Activated B cell treated with CpG ODN at 0.5 μM for 24 hours (primary cell): ENCODE data around the gene ATG14. TPM values are rescaled to one million over a fixed set of nuclear protein-coding genes. Genes with fewer than 3 reads are reported as not detected.
A peak's percentile ranks its signal among the peaks of the same experiment; 100 is the strongest.

Source experiments
- ATAC-seq: fragments of 200-7000 bp; cut with Tn5 transposase; one replicate; pipeline ENCODE4 v1.10.0; 2021; ENCODE audit warnings: low read depth, mild to moderate bottlenecking, moderate library complexity
- CTCF ChIA-PET: fragments of 350-600 bp; sonication (Branson Sonifier 250); formaldehyde crosslinking; loops from one replicate; lab custom pipeline; 2021; ENCODE audit warnings: antibody characterized with exemption; lab: Charles Lee
- POLR2A ChIA-PET: fragments of 350-600 bp; sonication (Branson Sonifier 250); formaldehyde crosslinking; loops from one replicate; lab custom pipeline; 2021; ENCODE audit warnings: antibody characterized with exemption; lab: Charles Lee
- DNase-seq: peaks from one replicate; pipeline ENCODE4 v3.0.0; 2022
- H3K27ac Mint-ChIP-seq: one replicate; pipeline ENCODE4 v1.8.0; 2020; ENCODE audit warnings: mixed read lengths
- H3K27me3 Mint-ChIP-seq: one replicate; pipeline ENCODE4 v1.8.0; 2021; ENCODE audit warnings: mixed read lengths
- H3K36me3 Mint-ChIP-seq: one replicate; pipeline ENCODE4 v1.8.0; 2021; ENCODE audit warnings: low read depth, mixed read lengths
- H3K4me1 Mint-ChIP-seq: one replicate; pipeline ENCODE4 v1.8.0; 2021; ENCODE audit warnings: mixed read lengths
- H3K4me3 Mint-ChIP-seq: one replicate; pipeline ENCODE4 v1.8.0; 2020; ENCODE audit warnings: mild to moderate bottlenecking, mixed read lengths
- H3K9me3 Mint-ChIP-seq: one replicate; pipeline ENCODE4 v1.8.0; 2020; ENCODE audit warnings: mixed read lengths
- intact Hi-C: fragments of 100-400 bp; cut with micrococcal nuclease; formaldehyde crosslinking; loops from one replicate; pipeline ENCODE4 v1.15.1; 2024
- total RNA-seq: library from RNA; stranded (reverse); gene quantifications from 2 replicates; pipeline ENCODE4 v1.2.3, GENCODE V29; 2022
- TF ChIP-seq, protein P1 (sequence below): fragments of 200-600 bp; IDR thresholded peaks from one replicate; pipeline ENCODE4 v1.8.0; 2022; ENCODE audit warnings: antibody characterized with exemption, mild to moderate bottlenecking

Gene ATG14
- total RNA-seq, 1 donor from 2014 or later, result 12.1 TPM

DNA sequence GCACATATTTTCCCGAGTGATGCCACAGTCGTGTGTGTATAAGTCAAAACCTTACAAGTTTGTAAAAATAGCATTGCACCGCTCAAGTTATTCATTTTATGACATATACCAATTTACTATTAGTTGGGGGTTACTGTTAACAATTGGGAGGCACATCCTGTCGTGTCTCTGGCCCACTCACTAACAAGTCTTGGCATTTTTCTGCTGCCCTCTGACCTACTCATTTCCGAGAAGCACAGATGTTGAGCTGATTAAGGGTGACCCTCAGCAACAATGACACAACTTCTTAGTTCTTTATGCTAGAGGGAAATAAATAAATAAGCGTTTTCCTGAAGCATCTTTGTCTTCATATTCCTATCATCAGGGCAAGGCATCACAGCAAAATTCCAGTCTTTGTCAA lies 6.8 kb upstream of the ATG14 start:
- CTCF ChIA-PET, result interaction anchor here (1.4 kb wide), 1 partner anchor 172 kb away, joined by 3 read pairs; no protein-coding TSS in a partner anchor
- Mint-ChIP-seq H3K27me3 (peaks cover 19% of the 10 kb centered on the region), H3K9me3 (no peaks in the 10 kb centered on the region), H3K4me3 (no peak overlapping the region), H3K4me1 (no peaks in the 10 kb centered on the region), H3K27ac (no peak overlapping the region), H3K36me3 (no peaks in the 10 kb centered on the region)
- TF ChIP-seq, protein P1, sequence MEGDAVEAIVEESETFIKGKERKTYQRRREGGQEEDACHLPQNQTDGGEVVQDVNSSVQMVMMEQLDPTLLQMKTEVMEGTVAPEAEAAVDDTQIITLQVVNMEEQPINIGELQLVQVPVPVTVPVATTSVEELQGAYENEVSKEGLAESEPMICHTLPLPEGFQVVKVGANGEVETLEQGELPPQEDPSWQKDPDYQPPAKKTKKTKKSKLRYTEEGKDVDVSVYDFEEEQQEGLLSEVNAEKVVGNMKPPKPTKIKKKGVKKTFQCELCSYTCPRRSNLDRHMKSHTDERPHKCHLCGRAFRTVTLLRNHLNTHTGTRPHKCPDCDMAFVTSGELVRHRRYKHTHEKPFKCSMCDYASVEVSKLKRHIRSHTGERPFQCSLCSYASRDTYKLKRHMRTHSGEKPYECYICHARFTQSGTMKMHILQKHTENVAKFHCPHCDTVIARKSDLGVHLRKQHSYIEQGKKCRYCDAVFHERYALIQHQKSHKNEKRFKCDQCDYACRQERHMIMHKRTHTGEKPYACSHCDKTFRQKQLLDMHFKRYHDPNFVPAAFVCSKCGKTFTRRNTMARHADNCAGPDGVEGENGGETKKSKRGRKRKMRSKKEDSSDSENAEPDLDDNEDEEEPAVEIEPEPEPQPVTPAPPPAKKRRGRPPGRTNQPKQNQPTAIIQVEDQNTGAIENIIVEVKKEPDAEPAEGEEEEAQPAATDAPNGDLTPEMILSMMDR, result no peak
- DNase-seq (no peak), ATAC-seq (no peak)
- intact Hi-C loops, result no loop called here
- POLR2A ChIA-PET, result no interaction called here

DNA sequence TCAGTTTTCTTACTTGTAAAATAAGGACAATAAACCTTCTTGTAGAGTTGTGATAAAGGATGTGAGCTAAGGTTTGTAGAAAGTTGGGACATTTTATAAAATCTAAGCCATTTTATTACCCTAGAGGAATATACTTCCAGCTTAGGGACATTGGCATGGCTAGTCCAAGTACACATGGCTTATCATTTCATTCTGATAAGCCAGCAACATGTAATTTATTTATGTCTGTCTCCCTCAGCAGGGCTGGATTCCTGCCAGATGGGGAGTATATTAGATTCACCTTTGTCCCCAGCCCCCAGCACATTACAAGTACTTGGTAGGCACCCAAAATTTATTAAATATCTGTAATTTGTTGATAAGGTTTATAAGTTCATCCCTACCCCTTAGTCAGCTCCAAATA lies 6.3 kb upstream of the ATG14 start:
- Mint-ChIP-seq H3K27me3 (peaks cover 19% of the 10 kb centered on the region), H3K4me1 (no peaks in the 10 kb centered on the region), H3K4me3 (no peak overlapping the region), H3K36me3 (no peaks in the 10 kb centered on the region), H3K9me3 (no peaks in the 10 kb centered on the region), H3K27ac (no peak overlapping the region)
- ChIA-PET CTCF (no interaction called here), POLR2A (no interaction called here)
- DNase-seq (no peak), ATAC-seq (no peak)
- intact Hi-C loops, result no loop called here
- TF ChIP-seq, protein P1, result no peak

DNA sequence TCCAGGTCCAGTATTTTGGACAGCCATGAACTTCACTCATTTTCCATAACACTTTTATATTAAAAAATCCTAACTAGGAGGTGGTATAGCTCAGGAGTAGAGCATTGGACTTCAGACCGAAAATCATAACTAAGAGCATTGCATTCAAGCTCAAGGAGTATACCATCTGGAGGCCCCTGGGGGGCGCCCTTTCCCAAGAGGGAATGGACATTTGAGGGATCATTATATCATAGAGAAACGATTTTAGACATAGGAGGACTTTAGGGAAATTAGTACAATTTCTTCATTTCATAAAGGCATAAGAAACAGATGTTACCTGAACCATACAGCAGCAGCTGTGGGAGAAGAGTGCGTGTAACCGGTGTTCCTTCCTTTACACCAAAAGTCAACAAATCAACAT lies 5.2 kb upstream of the ATG14 start:
- ATAC-seq (no peak), DNase-seq (no peak)
- intact Hi-C loops, result no loop called here
- no peaks in the 10 kb centered on the region for H3K36me3 Mint-ChIP-seq
- CTCF ChIA-PET, result no interaction called here
- no peaks in the 10 kb centered on the region for H3K9me3 Mint-ChIP-seq
- TF ChIP-seq, protein P1, result no peak
- peaks cover 7% of the 10 kb centered on the region for H3K4me1 Mint-ChIP-seq
- POLR2A ChIA-PET, result no interaction called here
- H3K4me3 Mint-ChIP-seq, result no peak overlapping the region
- H3K27me3 Mint-ChIP-seq, result peaks cover 17% of the 10 kb centered on the region
- H3K27ac Mint-ChIP-seq, result no peak overlapping the region

DNA sequence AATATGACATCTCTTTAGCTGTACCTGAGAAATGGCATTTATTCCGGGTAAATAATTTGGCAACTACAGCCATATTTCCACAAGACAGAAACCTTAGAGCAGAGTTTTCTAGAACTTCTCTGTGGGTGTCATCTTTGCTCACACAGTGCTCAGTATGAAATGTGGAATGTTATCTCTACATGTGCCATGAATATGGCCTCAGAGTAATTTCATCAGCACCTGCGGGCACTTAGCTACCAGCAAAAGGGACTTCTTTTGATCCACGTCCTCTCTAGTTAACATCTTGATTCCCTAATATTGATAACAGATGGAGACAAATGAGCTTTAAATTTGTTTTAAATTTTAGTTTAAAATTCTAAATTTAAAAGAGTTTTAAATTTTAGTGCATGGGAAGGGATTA lies 2.9 kb upstream of the ATG14 start:
- DNase-seq, result no peak
- POLR2A ChIA-PET, result no interaction called here
- intact Hi-C loops, result loop anchor here (5.0 kb wide), 2 partner anchors 1168 to 1853 kb away; partner anchors contain the start of genes AP5M1 and EXOC5

DNA sequence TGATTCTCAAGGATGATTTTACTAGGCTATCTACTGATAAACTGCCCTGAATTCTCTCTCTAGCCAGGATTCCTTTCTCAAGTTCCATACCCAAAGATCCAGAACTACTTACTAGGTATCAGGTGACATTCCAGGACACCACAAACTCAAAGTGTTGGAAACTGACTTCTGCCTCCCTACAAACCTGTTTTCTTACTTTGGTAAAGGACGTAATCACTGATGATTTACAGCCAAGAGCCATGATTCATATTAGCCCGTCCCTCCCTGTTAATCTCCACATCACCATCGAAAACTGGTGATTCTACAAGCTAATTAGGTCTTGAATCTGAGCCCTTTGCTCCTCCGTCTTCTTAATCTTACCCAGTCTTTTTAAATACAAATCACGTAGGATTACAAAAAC lies 1.0 kb upstream of the ATG14 start:
- Mint-ChIP-seq H3K4me1 (peaks cover 32% of the 10 kb centered on the region), H3K4me3 (peak overlapping the region; percentile 26)
- POLR2A ChIA-PET, result no interaction called here

More for the DNA sequence above, 2.9 kb upstream of the ATG14 start:
- TF ChIP-seq, protein P1, result no peak
- Mint-ChIP-seq H3K9me3 (no peaks in the 10 kb centered on the region), H3K27ac (no peak overlapping the region), H3K4me3 (no peak overlapping the region), H3K36me3 (no peaks in the 10 kb centered on the region), H3K4me1 (peaks cover 24% of the 10 kb centered on the region), H3K27me3 (peaks cover 15% of the 10 kb centered on the region)
- CTCF ChIA-PET, result no interaction called here
- no peak for ATAC-seq

More for the DNA sequence above, 1.0 kb upstream of the ATG14 start:
- H3K9me3 Mint-ChIP-seq, result no peaks in the 10 kb centered on the region
- TF ChIP-seq, protein P1, result no peak
- no peak for DNase-seq
- no peak overlapping the region for H3K27ac Mint-ChIP-seq
- H3K36me3 Mint-ChIP-seq, result peaks cover 2% of the 10 kb centered on the region
- intact Hi-C loops, result loop anchor here (5.0 kb wide), 2 partner anchors 1170 to 1855 kb away; partner anchors contain the start of genes AP5M1 and EXOC5
- peaks cover 12% of the 10 kb centered on the region for H3K27me3 Mint-ChIP-seq
- CTCF ChIA-PET, result no interaction called here
- no peak for ATAC-seq
